SHP77 (cell line): ENCODE data around the gene TPSB2.

Experiments used
- DNase-seq, 2 experiments: peaks; one replicate each; lab custom pipeline; 2025; lab: John Stamatoyannopoulos, UW

TPSB2 gene

DNA sequence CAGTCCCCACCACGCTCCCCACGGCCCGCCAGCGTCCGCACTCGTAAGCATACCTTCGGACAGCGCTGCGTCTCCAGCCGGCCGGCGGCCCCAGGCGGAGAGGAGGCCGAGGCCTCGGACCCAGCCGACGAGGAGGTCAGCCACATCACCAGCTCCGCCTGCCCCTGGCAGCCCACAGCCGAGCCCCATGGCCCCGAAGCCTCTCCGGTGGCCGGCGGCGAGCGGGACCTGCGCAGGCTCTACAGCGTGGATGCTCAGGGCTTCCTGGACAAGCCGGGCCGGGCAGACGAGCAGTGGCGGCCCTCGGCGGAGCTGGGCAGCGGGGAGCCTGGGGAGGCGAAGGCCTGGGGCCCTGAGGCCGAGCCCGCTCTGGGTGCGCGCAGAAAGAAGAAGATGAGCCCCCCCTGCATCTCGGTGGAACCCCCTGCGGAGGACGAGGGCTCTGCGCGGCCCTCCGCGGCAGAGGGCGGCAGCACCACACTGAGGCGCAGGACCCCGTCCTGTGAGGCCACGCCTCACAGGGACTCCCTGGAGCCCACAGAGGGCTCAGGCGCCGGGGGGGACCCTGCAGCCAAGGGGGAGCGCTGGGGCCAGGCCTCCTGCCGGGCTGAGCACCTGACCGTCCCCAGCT, 9.8 kb downstream of the TPSB2 start:
- DNase-seq: no peak

DNA sequence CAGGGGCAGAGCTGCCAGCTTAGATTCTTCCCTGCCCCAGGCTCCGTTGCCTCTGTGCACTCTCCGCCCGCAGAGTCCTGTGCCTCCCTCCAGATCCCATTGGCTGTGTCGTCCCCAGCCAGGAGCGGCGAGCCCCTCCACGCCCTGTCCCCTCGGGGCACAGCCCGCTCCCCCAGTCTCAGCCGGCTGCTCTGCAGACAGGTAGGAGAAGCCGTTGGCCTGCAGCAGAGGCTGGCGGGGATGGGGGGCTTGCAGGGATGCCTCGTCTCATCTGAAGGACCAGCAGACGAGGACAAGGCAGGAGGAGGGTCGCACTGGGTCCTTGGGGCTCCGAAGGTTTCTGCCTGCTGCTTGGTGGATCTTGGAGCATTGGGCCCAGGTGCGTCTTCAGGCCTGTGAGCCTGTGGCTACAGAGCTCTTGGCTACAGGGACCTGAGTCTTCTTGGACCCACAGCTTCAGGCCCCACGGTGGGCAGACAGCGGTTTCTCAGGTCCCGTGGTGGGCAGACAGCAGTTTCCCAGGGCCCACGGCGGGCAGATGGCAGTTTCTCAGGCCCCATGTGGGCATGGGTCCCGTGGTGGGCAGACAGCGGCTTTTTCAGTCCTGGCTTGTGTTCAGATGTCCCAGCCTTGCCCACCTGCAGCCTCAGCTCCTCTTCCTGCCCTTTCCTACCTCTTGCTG, 10.9 kb downstream of the TPSB2 start:
- DNase-seq: no peak

- no peak for DNase-seq
These were observed 11.7 kb downstream of the TPSB2 start for GRCh38 chr16:1218061-1218929.

GRCh38 chr16:1217526-1217925, 12.5 kb downstream of the TPSB2 start:
- DNase-seq: no peak

DNA sequence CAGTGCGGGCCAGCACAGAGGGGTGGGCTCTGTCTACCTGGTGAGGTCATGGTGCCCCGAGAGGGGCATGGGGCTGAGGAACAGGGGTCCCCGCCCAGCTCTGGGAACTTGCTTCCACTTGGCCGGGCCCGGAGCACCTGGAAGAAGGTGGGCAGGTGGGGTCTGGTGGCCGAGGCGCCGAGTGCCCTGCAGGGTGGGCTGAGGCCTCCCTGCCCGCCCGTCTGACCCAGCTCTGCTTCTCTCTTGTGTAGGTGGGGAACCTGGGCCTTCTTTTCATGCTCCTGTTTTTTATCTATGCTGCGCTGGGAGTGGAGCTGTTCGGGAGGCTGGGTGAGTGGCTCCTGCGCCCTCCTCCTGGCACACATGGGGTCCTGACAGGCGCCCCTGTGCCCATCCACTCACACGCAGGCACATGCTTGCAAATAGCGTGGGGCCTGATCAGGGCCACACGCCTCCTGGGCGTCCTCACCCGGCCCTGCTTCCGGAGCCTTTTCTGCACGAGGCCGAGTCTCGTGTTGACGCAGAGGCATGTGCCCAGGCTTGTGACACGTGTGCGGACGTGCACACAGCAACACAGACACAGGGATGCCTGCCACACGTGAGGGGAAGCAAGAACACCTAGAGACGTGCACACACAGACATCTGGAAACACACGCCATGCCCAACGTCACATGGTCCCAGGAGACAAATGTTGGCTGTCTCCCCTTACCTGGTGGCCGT, 13.1 kb downstream of the TPSB2 start:
- no peak for DNase-seq

GRCh38 chr16:1216296-1216619, 13.7 kb downstream of the TPSB2 start:
- DNase-seq: no peak

DNA sequence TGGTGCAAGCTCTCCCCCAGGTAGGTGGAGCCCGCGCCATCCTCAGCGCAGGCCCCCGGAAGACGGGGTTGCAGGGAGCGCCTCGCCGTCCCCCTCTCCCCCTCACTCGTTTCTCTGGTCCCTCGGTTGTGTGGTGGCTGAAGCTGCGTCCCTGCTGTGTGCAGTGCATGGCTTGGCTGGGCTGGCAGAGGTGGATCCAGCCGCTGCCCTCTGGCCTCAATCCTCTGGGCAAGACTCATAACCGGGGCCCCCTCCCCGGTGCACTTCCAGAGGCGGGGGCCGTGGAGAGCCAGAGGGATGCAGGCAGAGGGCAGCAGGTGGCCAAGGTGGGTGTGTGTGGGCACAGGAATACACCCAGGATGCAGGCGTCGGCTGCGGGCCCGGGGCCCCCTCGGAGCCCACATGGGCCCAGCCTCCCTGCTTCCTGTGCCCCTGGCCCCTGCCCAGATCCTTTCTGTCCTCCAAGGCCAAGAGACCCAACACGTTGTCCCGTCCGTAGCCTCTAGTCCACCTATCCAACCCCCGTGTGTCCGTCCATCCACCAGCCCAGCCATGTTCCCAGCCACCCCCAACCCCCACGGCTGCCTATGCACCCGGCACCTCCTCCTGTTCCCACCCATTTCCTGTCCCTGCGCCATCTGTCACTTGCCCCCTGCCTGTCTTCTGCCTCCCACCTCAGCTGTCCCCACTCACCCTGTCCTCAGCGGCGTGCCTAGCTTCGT, 14.2 kb downstream of the TPSB2 start:
- DNase-seq: no peak

DNA sequence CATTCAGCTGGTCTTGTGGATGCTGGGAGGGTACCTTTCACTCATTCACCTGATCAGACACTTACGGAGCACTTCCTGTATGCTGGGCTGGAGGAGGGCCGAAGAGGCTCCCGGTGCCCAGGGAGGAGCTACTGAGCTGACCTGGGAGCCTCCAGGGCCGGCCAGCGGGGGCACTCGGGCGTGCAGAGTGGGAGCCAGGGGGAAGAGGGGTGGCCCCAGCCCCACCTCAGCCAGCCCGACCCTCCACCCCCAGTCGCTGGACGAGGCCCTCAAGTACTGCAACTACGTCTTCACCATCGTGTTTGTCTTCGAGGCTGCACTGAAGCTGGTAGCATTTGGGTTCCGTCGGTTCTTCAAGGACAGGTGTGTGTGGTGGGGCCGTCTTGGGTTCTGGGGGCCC, 15.3 kb downstream of the TPSB2 start:
- DNase-seq: no peak

DNA sequence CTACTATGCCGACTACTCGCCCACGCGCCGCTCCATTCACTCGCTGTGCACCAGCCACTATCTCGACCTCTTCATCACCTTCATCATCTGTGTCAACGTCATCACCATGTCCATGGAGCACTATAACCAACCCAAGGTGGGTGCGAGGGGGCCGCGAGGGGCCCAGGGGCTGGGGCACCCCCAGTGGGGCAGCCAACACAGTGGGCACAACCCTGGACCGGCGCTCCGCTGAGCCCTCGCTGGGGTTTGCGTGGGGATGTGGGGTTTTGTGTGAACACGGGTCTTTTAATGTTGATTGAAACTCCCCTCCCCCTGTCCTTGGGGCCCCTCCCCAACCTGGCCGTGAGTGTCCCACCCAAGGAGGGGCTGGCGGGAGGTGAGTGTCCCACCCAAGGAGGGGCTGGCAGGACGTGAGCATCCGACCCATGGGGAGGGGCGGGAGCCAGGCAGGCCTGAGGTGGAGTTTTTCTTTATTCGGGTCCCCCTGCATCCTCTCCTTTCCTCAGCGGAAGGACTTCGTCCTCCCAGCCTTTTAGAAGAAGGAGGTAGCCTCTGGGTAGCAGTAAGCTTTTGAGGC, 16.1 kb downstream of the TPSB2 start:
- no peak for DNase-seq

DNA sequence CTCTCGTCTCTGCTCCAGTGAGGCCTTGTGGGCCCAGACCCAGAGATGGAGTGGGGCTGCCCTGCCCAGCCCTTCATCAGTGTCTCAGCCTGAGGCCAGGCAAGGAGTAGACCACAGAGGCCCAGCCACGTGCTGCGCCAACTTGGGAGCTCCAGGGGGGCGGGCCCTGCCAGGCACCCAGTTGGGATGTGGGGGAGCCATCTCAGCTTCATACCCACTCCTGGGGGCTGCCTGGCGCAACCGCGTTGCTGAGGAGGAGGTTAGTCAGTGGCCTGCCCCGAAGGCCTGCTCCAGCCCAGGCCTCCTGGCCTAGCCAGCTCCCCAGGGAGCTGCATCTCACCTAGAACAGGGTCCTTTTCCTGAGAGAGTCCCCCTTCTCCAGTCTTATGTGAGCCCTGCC, 16.8 kb downstream of the TPSB2 start:
- DNase-seq: no peak

GRCh38 chr16:1212616-1213194, 17.3 kb downstream of the TPSB2 start:
- DNase-seq: no peak

DNA sequence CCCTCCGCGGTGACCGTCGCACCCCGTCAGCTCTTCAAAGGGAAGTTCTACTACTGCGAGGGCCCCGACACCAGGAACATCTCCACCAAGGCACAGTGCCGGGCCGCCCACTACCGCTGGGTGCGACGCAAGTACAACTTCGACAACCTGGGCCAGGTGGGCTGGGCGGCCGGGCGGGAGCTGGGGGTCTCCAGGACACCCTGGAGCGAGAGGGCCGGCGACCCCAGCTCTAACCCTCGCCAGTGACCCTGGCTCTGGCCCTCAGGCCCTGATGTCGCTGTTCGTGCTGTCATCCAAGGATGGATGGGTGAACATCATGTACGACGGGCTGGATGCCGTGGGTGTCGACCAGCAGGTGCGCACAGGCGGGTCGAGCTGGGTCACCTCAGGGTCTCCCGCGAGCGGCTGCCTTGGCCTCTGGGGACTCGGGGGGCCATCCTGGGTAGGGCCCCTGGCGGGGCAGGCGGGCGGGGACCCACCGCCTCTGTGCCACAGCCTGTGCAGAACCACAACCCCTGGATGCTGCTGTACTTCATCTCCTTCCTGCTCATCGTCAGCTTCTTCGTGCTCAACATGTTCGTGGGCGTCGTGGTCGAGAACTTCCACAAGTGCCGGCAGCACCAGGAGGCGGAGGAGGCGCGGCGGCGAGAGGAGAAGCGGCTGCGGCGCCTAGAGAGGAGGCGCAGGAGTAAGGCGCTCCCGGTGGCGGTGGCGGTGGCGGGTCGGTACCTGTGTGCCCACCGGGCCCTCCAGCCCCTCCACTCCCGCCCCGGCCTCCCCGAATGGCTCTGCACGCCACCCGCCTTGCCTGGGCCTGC, 18.3 kb downstream of the TPSB2 start:
- DNase-seq: no peak

GRCh38 chr16:1210461-1210860, 19.5 kb downstream of the TPSB2 start:
- no peak for DNase-seq

- DNase-seq: no peak
These were observed 20.9 kb downstream of the TPSB2 start for GRCh38 chr16:1209081-1209480.

- no peak for DNase-seq
These were observed 21.6 kb downstream of the TPSB2 start for GRCh38 chr16:1208239-1208830.

- no peak for DNase-seq
These were observed 23.2 kb downstream of the TPSB2 start for GRCh38 chr16:1206786-1207185.

DNA sequence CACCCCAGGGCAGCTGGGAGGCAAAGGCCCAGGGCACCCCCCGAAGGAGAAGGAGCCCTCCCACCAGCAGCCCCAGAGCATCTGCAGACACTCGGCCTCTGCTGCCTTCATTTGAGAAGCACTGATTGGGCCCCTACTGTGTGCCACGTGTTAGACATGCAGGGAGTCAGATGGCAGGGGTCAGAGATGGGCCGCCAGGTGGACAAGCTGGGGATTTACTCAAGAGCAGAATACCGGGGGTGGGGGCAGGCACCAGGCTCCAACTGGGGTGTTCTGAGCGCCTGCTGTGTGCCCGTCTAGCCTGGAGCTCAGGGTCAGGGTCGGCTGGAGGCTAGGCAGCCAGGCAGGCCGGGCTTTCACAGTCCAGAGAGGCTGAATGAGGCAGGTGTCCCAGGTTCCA, 23.7 kb downstream of the TPSB2 start:
- no peak for DNase-seq

- no peak for DNase-seq
These were observed 25.1 kb downstream of the TPSB2 start for GRCh38 chr16:1204933-1205332.

GRCh38 chr16:1202274-1202673, 27.7 kb downstream of the TPSB2 start:
- no peak for DNase-seq

DNA sequence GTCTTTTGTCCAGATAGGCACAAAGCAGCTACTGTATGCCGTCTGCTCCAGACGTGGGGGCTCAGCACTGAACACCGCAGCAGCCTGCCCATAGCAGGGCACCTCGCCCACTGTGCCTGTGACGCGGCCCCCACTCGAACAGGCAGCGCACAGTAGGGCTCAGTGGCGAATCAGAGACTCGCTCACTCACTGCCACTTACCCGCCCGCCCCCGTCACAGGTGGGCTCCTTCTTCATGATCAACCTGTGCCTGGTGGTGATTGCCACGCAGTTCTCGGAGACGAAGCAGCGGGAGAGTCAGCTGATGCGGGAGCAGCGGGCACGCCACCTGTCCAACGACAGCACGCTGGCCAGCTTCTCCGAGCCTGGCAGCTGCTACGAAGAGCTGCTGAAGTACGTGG, 28.5 kb downstream of the TPSB2 start:
- no peak for DNase-seq
